GM12801 (cell line): ENCODE measurements around the gene NISCH.

Source experiments
- TF ChIP-seq, protein P1 (sequence below): IDR thresholded peaks from one replicate; pipeline ENCODE4 v1.5.1; 2011; ENCODE audit warnings: control low read depth; ENCODE audit not compliant: insufficient read length; ENCODE audit errors: extremely low read depth

NISCH gene

DNA sequence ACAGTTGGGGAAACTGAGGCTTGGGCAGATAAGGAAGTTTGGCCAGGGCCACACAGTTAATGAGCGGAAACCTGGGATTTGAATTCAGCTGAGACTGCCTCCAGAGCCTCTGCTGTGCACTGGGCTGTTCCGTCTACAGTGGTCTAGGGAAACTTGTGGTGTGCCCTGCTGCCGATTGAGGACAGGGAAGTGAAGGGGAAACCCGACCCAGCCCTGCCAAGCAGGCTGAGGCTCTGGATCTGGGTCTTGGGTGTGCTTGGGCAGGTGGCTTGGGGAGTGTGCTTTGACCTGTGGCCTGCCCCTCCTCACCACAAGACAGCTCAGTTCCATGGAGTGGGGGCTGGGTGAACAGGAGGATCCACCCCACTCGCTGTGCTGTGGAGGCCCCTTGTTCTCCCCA, 17.6 kb downstream of the NISCH start:
- TF ChIP-seq, protein P1, sequence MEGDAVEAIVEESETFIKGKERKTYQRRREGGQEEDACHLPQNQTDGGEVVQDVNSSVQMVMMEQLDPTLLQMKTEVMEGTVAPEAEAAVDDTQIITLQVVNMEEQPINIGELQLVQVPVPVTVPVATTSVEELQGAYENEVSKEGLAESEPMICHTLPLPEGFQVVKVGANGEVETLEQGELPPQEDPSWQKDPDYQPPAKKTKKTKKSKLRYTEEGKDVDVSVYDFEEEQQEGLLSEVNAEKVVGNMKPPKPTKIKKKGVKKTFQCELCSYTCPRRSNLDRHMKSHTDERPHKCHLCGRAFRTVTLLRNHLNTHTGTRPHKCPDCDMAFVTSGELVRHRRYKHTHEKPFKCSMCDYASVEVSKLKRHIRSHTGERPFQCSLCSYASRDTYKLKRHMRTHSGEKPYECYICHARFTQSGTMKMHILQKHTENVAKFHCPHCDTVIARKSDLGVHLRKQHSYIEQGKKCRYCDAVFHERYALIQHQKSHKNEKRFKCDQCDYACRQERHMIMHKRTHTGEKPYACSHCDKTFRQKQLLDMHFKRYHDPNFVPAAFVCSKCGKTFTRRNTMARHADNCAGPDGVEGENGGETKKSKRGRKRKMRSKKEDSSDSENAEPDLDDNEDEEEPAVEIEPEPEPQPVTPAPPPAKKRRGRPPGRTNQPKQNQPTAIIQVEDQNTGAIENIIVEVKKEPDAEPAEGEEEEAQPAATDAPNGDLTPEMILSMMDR = no peak

DNA sequence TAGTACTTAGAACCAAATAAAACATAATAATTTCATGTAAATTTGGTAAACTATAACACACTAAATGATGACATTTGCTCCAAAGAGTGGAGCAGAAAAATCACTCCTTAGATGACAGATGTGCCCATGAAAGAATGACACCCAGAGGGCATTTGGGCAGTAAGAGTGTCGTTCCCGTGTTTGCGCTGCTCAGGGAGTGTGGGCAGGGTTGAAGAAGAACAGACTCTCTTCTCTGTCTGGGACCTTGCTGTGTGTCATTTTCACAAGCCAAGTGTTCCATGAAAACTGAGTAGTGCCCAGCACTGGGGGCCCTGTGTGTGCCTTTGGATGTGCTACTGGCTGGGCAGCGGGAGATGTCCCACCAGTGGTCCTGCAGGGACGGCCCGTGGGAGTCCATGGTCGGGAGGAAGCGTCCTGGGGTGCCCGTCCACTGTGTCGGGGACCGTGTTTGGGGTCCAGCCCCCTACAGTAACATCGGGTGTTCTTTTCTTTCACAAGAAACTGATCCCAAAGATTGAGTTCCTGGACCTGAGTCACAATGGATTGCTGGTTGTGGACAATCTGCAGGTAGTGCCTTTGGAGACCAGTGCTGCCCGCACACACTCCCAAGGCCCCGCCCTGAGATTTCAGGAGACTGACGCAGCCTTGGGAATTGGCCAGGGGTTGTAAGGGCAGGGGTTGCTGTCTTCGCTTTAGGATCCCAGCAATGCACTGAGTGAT, 21.8 kb downstream of the NISCH start:
- TF ChIP-seq, protein P1 = no peak

DNA sequence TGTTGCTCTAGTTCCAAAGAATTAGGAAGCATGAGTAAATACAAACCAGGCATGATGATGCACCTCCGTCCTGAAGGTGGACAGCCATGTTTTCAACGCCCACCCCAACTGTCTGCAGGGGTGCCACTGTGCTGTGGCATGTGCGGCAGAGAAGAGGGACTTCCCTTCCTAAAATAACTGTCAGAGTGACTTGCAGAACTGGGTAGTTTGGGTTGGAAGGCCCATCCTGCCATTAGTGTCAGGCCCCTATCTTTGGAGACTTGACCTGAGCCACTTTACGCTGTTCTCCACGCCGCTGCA, 22.3 kb downstream of the NISCH start:
- TF ChIP-seq, protein P1 = no peak

DNA sequence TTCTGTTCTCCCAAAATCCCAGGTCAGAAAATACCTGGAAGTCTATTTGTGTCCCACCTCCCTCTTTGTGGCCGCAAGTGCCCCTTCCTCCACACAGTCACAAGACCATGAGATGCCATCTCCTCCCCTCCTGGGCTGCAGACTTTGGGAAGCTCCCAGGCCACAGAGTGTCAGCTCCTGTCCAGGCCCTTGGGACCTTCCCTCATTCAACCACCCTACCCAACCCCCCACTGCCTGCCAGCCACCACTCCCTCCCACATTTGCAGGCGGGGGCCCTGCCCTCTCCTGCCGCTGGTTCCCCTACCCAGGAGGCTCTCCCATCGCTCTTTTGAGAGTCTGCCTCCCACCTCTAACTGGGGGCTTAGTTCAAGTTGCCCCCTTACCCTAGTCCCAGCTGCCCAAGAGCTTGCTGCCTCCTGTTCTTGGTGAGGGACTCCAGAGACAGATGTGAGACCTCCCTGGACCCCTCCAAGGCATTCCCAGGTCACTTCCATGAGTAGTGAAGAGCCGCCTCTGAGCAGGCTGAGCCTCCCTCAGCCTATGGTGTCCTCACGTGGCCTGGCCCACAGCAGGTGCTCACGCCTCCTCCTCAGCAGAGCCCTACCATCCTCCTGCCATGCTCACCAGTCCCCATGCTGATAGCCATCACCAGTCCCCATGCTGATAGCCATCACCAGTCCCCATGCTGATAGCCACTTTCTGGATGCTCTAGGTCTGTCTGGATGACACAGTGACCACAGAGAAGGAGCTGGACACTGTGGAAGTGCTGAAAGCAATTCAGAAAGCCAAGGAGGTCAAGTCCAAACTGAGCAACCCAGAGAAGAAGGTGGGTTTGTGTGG, 23.9 kb downstream of the NISCH start:
- TF ChIP-seq, protein P1 = no peak

DNA sequence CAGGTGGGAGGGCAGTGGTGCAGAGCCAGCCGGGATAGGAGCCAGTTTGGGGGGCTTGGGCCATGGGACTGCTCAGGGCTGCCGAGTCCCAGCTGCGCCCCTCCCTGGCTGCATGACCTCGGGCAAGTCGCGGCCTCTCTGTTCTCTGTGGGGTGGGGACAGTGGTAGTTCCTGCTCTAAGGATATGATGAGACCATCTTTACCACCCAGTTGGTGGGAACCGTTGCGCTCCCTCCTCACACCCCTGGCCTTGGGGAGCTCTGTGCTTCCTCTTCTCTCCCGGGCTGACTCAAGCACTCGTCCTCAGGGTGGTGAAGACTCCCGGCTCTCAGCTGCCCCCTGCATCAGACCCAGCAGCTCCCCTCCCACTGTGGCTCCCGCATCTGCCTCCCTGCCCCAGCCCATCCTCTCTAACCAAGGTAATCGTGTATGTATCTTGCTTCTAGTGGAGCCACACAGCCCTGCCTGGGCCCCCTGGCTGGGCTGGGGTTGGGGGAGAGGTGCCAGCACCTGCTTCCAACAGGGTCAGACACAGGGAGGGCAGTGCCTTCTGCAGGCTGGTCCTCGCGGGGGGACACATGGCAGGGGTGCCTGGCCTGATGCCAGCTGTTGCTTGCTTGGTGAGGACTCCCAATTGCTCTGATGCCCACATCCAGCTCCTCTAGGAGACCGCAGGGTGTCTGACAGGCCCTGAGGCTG, 24.6 kb downstream of the NISCH start:
- TF ChIP-seq, protein P1 = no peak

DNA sequence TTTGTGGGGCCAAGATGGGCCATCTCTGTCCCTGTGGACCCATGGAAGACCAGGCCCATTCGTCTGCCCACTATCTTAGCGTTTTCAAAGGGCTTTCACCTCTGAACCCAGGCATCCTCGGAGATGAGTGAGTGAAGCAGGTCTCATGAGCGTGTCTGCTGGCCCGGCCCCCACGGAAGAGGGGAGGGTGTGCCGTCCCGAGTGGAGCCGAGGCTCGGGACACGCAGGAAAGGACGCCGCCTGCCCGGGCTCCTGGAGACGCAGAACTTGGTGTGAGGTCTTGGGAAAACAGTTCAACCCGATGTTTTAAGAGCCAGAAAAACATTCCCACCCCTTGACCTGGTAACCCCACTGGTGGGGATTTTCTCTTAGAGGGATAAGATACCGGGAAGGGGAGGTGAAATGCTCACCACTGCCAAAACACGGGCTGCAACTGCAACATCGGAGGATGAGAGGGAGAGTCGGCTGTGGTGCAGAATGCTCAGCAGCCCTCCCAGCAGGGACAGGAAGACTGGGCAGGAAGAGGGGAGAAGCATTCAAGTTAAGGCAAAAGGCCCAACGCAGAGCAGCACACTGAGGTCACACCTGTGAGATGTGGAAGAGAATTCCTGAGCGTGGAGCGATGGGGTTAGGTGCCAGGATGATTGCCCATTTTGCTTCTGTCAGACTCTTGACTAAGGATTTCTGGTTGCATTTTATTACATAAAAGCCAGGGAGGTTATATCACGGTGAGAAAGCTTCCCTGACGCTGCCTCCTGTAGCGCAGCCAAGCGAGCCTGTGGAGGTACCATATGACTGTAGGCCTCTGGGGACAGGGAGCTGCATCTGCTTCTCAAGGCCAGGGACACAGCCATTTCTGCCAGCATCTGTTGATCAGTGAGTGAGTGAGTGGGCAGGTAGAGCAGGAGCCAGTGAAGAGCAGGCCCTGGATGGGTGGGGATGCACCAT, 25.6 kb downstream of the NISCH start:
- TF ChIP-seq, protein P1 = no peak
